Measurements from ENCODE around the gene CCNK.

Gene CCNK

GRCh38 chr14:99516871-99517642 lies 35.8 kb downstream of the CCNK start:
- H3K4me1 ChIP-seq: peaks cover 3% of the 10 kb centered on the region
- no peak overlapping the region for H3K4me3 ChIP-seq (ENCODE audit: low read depth, low read length)
- H3K4me2 ChIP-seq (ENCODE audit: low read length): no peak overlapping the region
- peaks cover 12% of the 10 kb centered on the region for H3K79me2 ChIP-seq
- H2AFZ ChIP-seq: no peak overlapping the region
- no peaks in the 10 kb centered on the region for H3K9me3 ChIP-seq (ENCODE audit: control insufficient read depth, low read length)
- H3K27me3 ChIP-seq (ENCODE audit: control insufficient read depth, insufficient read depth, low read length): no peaks in the 10 kb centered on the region
- H3K9ac ChIP-seq: no peak overlapping the region
- no peak overlapping the region for H3K27ac ChIP-seq
- no peaks in the 10 kb centered on the region for H3K36me3 ChIP-seq (ENCODE audit: control insufficient read depth, insufficient read depth, low read length)
- TF ChIP-seq CTCF (IDR thresholded peaks at IDR 0.05): no peak

- Histone ChIP-seq H3K4me3 (ENCODE audit: low read depth, low read length) (no peak overlapping the region), H3K27me3 (ENCODE audit: control insufficient read depth, insufficient read depth, low read length) (no peaks in the 10 kb centered on the region), H3K9me3 (ENCODE audit: control insufficient read depth, low read length) (no peaks in the 10 kb centered on the region), H3K36me3 (ENCODE audit: control insufficient read depth, insufficient read depth, low read length) (no peaks in the 10 kb centered on the region), H3K79me2 (peaks cover 12% of the 10 kb centered on the region), H3K4me2 (ENCODE audit: low read length) (no peak overlapping the region), H3K9ac (no peak overlapping the region), H3K4me1 (peaks cover 3% of the 10 kb centered on the region), H2AFZ (no peak overlapping the region), H3K27ac (no peak overlapping the region)
- TF ChIP-seq CTCF (IDR thresholded peaks at IDR 0.05): no peak
Measured at GRCh38 chr14:99517643-99518381, 36.6 kb downstream of the CCNK start.

- Histone ChIP-seq H3K4me3 (ENCODE audit: low read depth, low read length) (no peak overlapping the region), H3K27ac (no peak overlapping the region), H2AFZ (no peak overlapping the region), H3K36me3 (ENCODE audit: control insufficient read depth, insufficient read depth, low read length) (no peaks in the 10 kb centered on the region), H3K27me3 (ENCODE audit: control insufficient read depth, insufficient read depth, low read length) (no peaks in the 10 kb centered on the region), H3K79me2 (peaks cover 12% of the 10 kb centered on the region), H3K4me2 (ENCODE audit: low read length) (no peak overlapping the region), H3K4me1 (peaks cover 3% of the 10 kb centered on the region), H3K9me3 (ENCODE audit: control insufficient read depth, low read length) (no peaks in the 10 kb centered on the region), H3K9ac (no peak overlapping the region)
- peak; percentile 96 for TF ChIP-seq CTCF (IDR thresholded peaks at IDR 0.05)
Measured at GRCh38 chr14:99518441-99519346, 37.5 kb downstream of the CCNK start.

GRCh38 chr14:99519347-99519881 lies 38.2 kb downstream of the CCNK start:
- Histone ChIP-seq H3K4me3 (ENCODE audit: low read depth, low read length) (no peak overlapping the region), H3K4me2 (ENCODE audit: low read length) (no peak overlapping the region)

More at GRCh38 chr14:99519347-99519881, 38.2 kb downstream of the CCNK start:
- TF ChIP-seq CTCF (IDR thresholded peaks at IDR 0.05): no peak
- Histone ChIP-seq H3K9me3 (ENCODE audit: control insufficient read depth, low read length) (no peaks in the 10 kb centered on the region), H3K4me1 (peaks cover 3% of the 10 kb centered on the region), H3K79me2 (peaks cover 12% of the 10 kb centered on the region), H3K9ac (no peak overlapping the region), H3K36me3 (ENCODE audit: control insufficient read depth, insufficient read depth, low read length) (no peaks in the 10 kb centered on the region), H3K27ac (no peak overlapping the region), H3K27me3 (ENCODE audit: control insufficient read depth, insufficient read depth, low read length) (no peaks in the 10 kb centered on the region), H2AFZ (no peak overlapping the region)
